CD14-positive monocyte (primary cell): Measurements from ENCODE around the gene NUP153. TPM values are rescaled to one million over a fixed set of nuclear protein-coding genes. Genes with fewer than 3 reads are reported as not detected.

ENCODE experiments used
- DNase-seq, 3 donors: peaks; one replicate each; pipeline ENCODE4 v3.0.0-alpha.2; 2011 to 2022
- H2AFZ ChIP-seq: 2 replicates; pipeline ENCODE4 v1.6.0; 2012; ENCODE audit warnings: mild to moderate bottlenecking, low read depth, low read length, inconsistent platforms; ENCODE audit not compliant: insufficient read depth, poor library complexity, severe bottlenecking
- H3K27ac ChIP-seq, 2 donors: 1 replicate in 1 of 2; 2 replicates in 1 of 2; pipeline ENCODE4 v1.5.1; 2012 to 2013; ENCODE audit warnings: low read length in 2 of 2, control low read depth in 1 of 2, inconsistent platforms in 1 of 2, low read depth in 1 of 2, mild to moderate bottlenecking in 1 of 2
- H3K27me3 ChIP-seq, 2 donors: one replicate each; pipeline versions ENCODE4 v1.6.0 to v1.6.1; 2011 to 2013; ENCODE audit warnings: low read length in 2 of 2; ENCODE audit not compliant: control insufficient read depth in 2 of 2, insufficient read depth in 2 of 2
- H3K36me3 ChIP-seq, 2 donors: replicated peaks in 1 of 2; 1 replicate in 1 of 2; 2 replicates in 1 of 2; pipeline versions ENCODE4 v1.5.1 to v1.6.1; 2012 to 2013; ENCODE audit warnings: low read length in 2 of 2, control low read depth in 1 of 2, inconsistent platforms in 1 of 2, mild to moderate bottlenecking in 1 of 2; ENCODE audit not compliant: insufficient read depth in 2 of 2, control insufficient read depth in 1 of 2
- H3K4me1 ChIP-seq, 2 donors: 1 replicate in 1 of 2; 2 replicates in 1 of 2; pipeline versions ENCODE4 v1.5.1 to v1.6.1; 2012 to 2013; ENCODE audit warnings: low read length in 2 of 2, control low read depth in 1 of 2, inconsistent platforms in 1 of 2, mild to moderate bottlenecking in 1 of 2, moderate library complexity in 1 of 2; ENCODE audit not compliant: insufficient read depth in 2 of 2, control insufficient read depth in 1 of 2
- H3K4me2 ChIP-seq: replicated peaks from 2 replicates; pipeline ENCODE3; 2012; ENCODE audit warnings: low read length, moderate library complexity, mild to moderate bottlenecking; ENCODE audit not compliant: poor library complexity, severe bottlenecking; ENCODE audit errors: extremely low read depth
- H3K4me3 ChIP-seq, 3 experiments: fragments of 200-600 bp in 1 of 3; sonication (generic) in 1 of 3; replicated peaks in 1 of 3; 1 replicate in 2 of 3; 2 replicates in 1 of 3; pipeline ENCODE4 v1.5.1; 2011 to 2013; ENCODE audit warnings: low read length in 3 of 3, mild to moderate bottlenecking in 3 of 3, control low read depth in 2 of 3, low read depth in 2 of 3, inconsistent platforms in 1 of 3, moderate library complexity in 1 of 3
- H3K79me2 ChIP-seq: 2 replicates; pipeline ENCODE4 v1.6.0; 2012; ENCODE audit warnings: mild to moderate bottlenecking, control low read depth, inconsistent platforms, low read length, moderate library complexity; ENCODE audit not compliant: insufficient read depth
- H3K9ac ChIP-seq: 2 replicates; pipeline ENCODE4 v1.6.0; 2017; ENCODE audit warnings: low read length, mild to moderate bottlenecking; ENCODE audit not compliant: insufficient read depth, poor library complexity, severe bottlenecking
- H3K9me3 ChIP-seq, 2 donors: replicated peaks in 1 of 2; 1 replicate in 1 of 2; 2 replicates in 1 of 2; pipeline versions ENCODE4 v1.5.1 to v1.6.1; 2012 to 2013; ENCODE audit warnings: low read length in 2 of 2, control low read depth in 1 of 2; ENCODE audit not compliant: control insufficient read depth in 1 of 2, insufficient read depth in 1 of 2
- H4K20me1 ChIP-seq: 2 replicates; pipeline ENCODE4 v1.6.0; 2012; ENCODE audit warnings: mild to moderate bottlenecking, low read length, control low read depth, moderate library complexity; ENCODE audit not compliant: insufficient read depth
- H3K27ac Mint-ChIP-seq, 7 donors: one replicate each; pipeline ENCODE4 v1.8.0; 2020; ENCODE audit warnings: mild to moderate bottlenecking in 7 of 7, mixed read lengths in 7 of 7, moderate library complexity in 6 of 7, inconsistent platforms in 2 of 7
- H3K27me3 Mint-ChIP-seq, 3 donors: one replicate each; pipeline ENCODE4 v1.8.0; 2021 to 2022; ENCODE audit warnings: low read depth in 3 of 3, mild to moderate bottlenecking in 3 of 3, mixed read lengths in 3 of 3, moderate library complexity in 3 of 3, inconsistent platforms in 1 of 3
- H3K36me3 Mint-ChIP-seq, 2 donors: one replicate each; pipeline ENCODE4 v1.8.0; 2020; ENCODE audit warnings: mixed read lengths in 2 of 2, inconsistent platforms in 1 of 2, mild to moderate bottlenecking in 1 of 2
- H3K4me1 Mint-ChIP-seq: one replicate; pipeline ENCODE4 v1.8.0; 2020; ENCODE audit warnings: mild to moderate bottlenecking, mixed read lengths
- H3K4me3 Mint-ChIP-seq, 2 donors: one replicate each; pipeline ENCODE4 v1.8.0; 2020; ENCODE audit warnings: mild to moderate bottlenecking in 2 of 2, mixed read lengths in 2 of 2, moderate library complexity in 1 of 2
- H3K9me3 Mint-ChIP-seq, 7 donors: one replicate each; pipeline ENCODE4 v1.8.0; 2020 to 2022; ENCODE audit warnings: mixed read lengths in 7 of 7, mild to moderate bottlenecking in 6 of 7, moderate library complexity in 6 of 7, inconsistent platforms in 2 of 7
- CTCF ChIP-seq: fragments of 200-600 bp; IDR thresholded peaks from one replicate; pipeline ENCODE4 v1.8.0; 2022; ENCODE audit warnings: antibody characterized with exemption, mild to moderate bottlenecking
- WGBS: methylation state at CpG from one replicate; pipeline ENCODE4 v1.1.5; 2013; ENCODE audit warnings: missing lambda C conversion rate; ENCODE audit not compliant: insufficient coverage; 5-methylcytosine and 5-hydroxymethylcytosine counted together
- intact Hi-C, 2 donors: fragments of 100-400 bp; cut with micrococcal nuclease; formaldehyde crosslinking; loops; one replicate each; pipeline versions ENCODE4 v1.15.0 to v1.15.1; 2023
- polyA plus RNA-seq, 3 donors: library from polyadenylated mRNA; depleted of rRNA in 1 of 3; unstranded in 2 of 3; stranded (reverse) in 1 of 3; fragments of 300-500 nt in 2 of 3; fragments of >200 nt in 1 of 3; fragmentation: Illumina TruSeq in 2 of 3; gene quantifications; 1 replicate in 2 of 3; 2 replicates in 1 of 3; pipeline ENCODE4 v1.2.3, GENCODE V29; 2012 to 2021

The NUP153 gene
- polyA plus RNA-seq, 3 donors, result 0.99 to 13.8 (median 2.3) TPM

DNA sequence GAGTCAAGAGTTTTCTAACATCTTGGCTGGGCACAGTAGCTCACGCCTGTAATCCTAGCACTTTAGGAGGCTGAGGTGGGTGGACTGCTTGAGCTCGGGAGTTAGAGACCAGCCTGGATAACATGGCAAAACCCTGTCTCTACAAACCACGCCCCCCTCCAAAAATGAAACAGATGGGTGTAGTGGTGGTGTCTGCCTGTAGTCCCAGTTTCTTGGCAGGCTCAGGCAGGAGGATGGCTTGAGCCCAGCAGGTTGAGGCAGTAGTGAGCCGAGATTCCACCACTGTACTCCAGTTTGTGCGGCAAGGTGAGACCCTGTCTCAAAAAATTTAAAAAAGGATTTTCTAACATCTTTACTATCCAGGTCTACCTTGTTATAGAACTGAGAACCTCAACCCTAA, 84.6 kb downstream of the NUP153 start:
- Mint-ChIP-seq H3K4me1 (no peaks in the 10 kb centered on the region), H3K4me3 (no peak overlapping the region), H3K9me3 (no peaks in the 10 kb centered on the region), H3K27ac (no peak overlapping the region), H3K36me3 (peaks cover 67 to 85% of the 10 kb centered on the region in 2 donors), H3K27me3 (no peaks in the 10 kb centered on the region)
- intact Hi-C loops, result no loop called here
- H3K27me3 ChIP-seq, result no peaks in the 10 kb centered on the region
- H3K9ac ChIP-seq, result no peak overlapping the region
- no peaks in the 10 kb centered on the region for H4K20me1 ChIP-seq
- no peaks in the 10 kb centered on the region for H3K4me1 ChIP-seq
- no peak for TF ChIP-seq CTCF
- peaks cover 9% of the 10 kb centered on the region for H3K79me2 ChIP-seq
- no peaks in the 10 kb centered on the region for H3K9me3 ChIP-seq
- no peak overlapping the region for H3K4me2 ChIP-seq
- no peak overlapping the region for H3K27ac ChIP-seq
- DNase-seq, result no peak
- H2AFZ ChIP-seq, result no peak overlapping the region
- no peak overlapping the region for H3K4me3 ChIP-seq
- peaks cover 68 to 94% of the 10 kb centered on the region in 2 donors for H3K36me3 ChIP-seq
- 94% methylated on average over 2 of the region's 5 CpGs for WGBS

- intact Hi-C loops, result no loop called here
- Histone ChIP-seq H3K79me2 (peaks cover 9% of the 10 kb centered on the region), H4K20me1 (no peaks in the 10 kb centered on the region), H3K4me3 (no peak overlapping the region), H3K9ac (no peak overlapping the region), H3K36me3 (peaks cover 70 to 94% of the 10 kb centered on the region in 2 donors), H3K27ac (peak overlapping the region in 1 of 2 donors; percentile 24), H3K9me3 (no peaks in the 10 kb centered on the region), H3K27me3 (no peaks in the 10 kb centered on the region), H2AFZ (no peak overlapping the region), H3K4me1 (no peaks in the 10 kb centered on the region), H3K4me2 (no peak overlapping the region)
- H3K27ac Mint-ChIP-seq, result peak overlapping the region in 2 of 7 donors; percentile 22 to 50
- WGBS, result 100% methylated on average over 1 of the region's 2 CpGs
- no peaks in the 10 kb centered on the region for H3K9me3 Mint-ChIP-seq
- H3K4me1 Mint-ChIP-seq, result no peaks in the 10 kb centered on the region
- peaks cover 70 to 89% of the 10 kb centered on the region in 2 donors for H3K36me3 Mint-ChIP-seq
- H3K27me3 Mint-ChIP-seq, result no peaks in the 10 kb centered on the region
- DNase-seq, result no peak
- H3K4me3 Mint-ChIP-seq, result no peak overlapping the region
- TF ChIP-seq CTCF, result no peak
Measured at GRCh38 chr6:17621003-17621402, 85.7 kb downstream of the NUP153 start.
